Measurements from ENCODE around the gene PTX4. TPM values are rescaled to one million over a fixed set of nuclear protein-coding genes. Genes with fewer than 3 reads are reported as not detected.

Gene PTX4
- total and polyA plus RNA-seq, 2 donors (not counting 3 experiments of a cell fraction or from before 2014, with no cell fraction given), result 0.31 TPM; not detected in 1

- Histone ChIP-seq H3K9me1 (replicated peaks; ENCODE audit: control insufficient read depth, extremely low read depth, insufficient read depth, low read length) (no peaks in the 10 kb centered on the region), H3K4me3 (replicated peaks in 1 of 3; ENCODE audit: insufficient read depth in 1 of 3, low read depth in 1 of 3, low read length in 3 of 3) (no peak overlapping the region), H3K9ac (replicated peaks; ENCODE audit: extremely low read depth, insufficient read depth, low read length) (no peak overlapping the region), H2AFZ (ENCODE audit: low read depth, low read length) (no peak overlapping the region), H3K36me3 (ENCODE audit: control insufficient read depth in 2 of 2, extremely low read depth in 1 of 2, insufficient read depth in 2 of 2, low read length in 2 of 2) (no peaks in the 10 kb centered on the region), H4K20me1 (replicated peaks; ENCODE audit: control insufficient read depth, extremely low read depth, insufficient read depth, low read length) (no peaks in the 10 kb centered on the region), H3K27me3 (ENCODE audit: control insufficient read depth in 2 of 2, insufficient read depth in 2 of 2, low read length in 2 of 2) (no peaks in the 10 kb centered on the region), H3K9me3 (replicated peaks; ENCODE audit: control insufficient read depth, insufficient read depth, low read length) (no peaks in the 10 kb centered on the region), H3K4me1 (ENCODE audit: control insufficient read depth, extremely low read depth, insufficient read depth, low read length) (peaks cover 14% of the 10 kb centered on the region), H3K4me2 (ENCODE audit: insufficient read depth, low read length) (no peak overlapping the region), H3K79me2 (ENCODE audit: control insufficient read depth, insufficient read depth, low read length) (no peaks in the 10 kb centered on the region), H3K27ac (ENCODE audit: insufficient read depth, low read depth, low read length) (no peak overlapping the region)
- ChIA-PET POLR2A (no interaction called here), CTCF (interaction anchor here (3.7 kb wide), 1 partner anchor 12 kb away, joined by 12 read pairs; no protein-coding TSS in a partner anchor)
- intact Hi-C loops (cut with micrococcal nuclease) (no loop called here), dilution Hi-C loops (cut with MboI; ENCODE audit: extremely low pct_ligation_motif_present, low sequenced_read_pairs) (no loop called here)
- FAIRE-seq (no peak), DNase-seq (ENCODE audit: low read depth, low spot score) (no peak)
- TF ChIP-seq MAX (IDR thresholded peaks at IDR 0.05; ENCODE audit: insufficient read depth, insufficient read length) (no peak), JUN (IDR thresholded peaks at IDR 0.05; ENCODE audit: borderline replicate concordance, insufficient read depth, insufficient read length, low read depth) (no peak), CTCF (IDR thresholded peaks at IDR 0.05; ENCODE audit: extremely low read depth in 1 of 2, insufficient read depth in 1 of 2, low read depth in 1 of 2, low read length in 2 of 2) (no peak), FOS (IDR thresholded peaks at IDR 0.05; ENCODE audit: borderline replicate concordance, insufficient read depth, low read length) (no peak), GATA2 (IDR thresholded peaks at IDR 0.05; ENCODE audit: insufficient read depth, insufficient read length, low read depth, low read length) (no peak), MYC (IDR thresholded peaks at IDR 0.05; ENCODE audit: low read depth, low read length) (no peak), POLR2A (IDR thresholded peaks at IDR 0.05; ENCODE audit: low read depth, low read length) (no peak), EZH2 (IDR thresholded peaks at IDR 0.05; ENCODE audit: borderline replicate concordance, low read depth, low read length, severe bottlenecking) (no peak), POLR2AphosphoS5 (IDR thresholded peaks at IDR 0.05; ENCODE audit: insufficient read depth, low read depth, low read length) (no peak)
- BruUV-seq (replicated peaks), result no TSS peak
Measured at GRCh38 chr16:1524366-1524765, 35.6 kb upstream of the PTX4 start.

Data from endothelial cell of umbilical vein (primary cell).